WTC11 (cell line): ENCODE results near the gene PCDHB16. TPM values are rescaled to one million over a fixed set of nuclear protein-coding genes. Genes with fewer than 3 reads are reported as not detected.
"Not testable (repeated sequence)": the region's sequence is repeated elsewhere in the genome, so short reads cannot be mapped to it uniquely, and the experiment has no call there.

Source experiments
- ATAC-seq: fragments of 200-7000 bp; cut with Tn5 transposase; 2 replicates; pipeline ENCODE4 v1.10.0; 2021; ENCODE audit warnings: mild to moderate bottlenecking, moderate library complexity
- CTCF ChIA-PET: fragments of 300-600 bp; sonication (Branson Sonifier 250); formaldehyde crosslinking; loops from one replicate; lab custom pipeline; 2021; ENCODE audit warnings: antibody characterized with exemption; lab: Charles Lee
- POLR2A ChIA-PET: fragments of 350-600 bp; sonication (Branson Sonifier 250); formaldehyde crosslinking; loops from one replicate; lab custom pipeline; 2021; ENCODE audit warnings: antibody characterized with exemption; lab: Charles Lee
- DNase-seq: peaks from one replicate; pipeline ENCODE4 v3.0.0; 2021; ENCODE audit warnings: low spot score
- H3K27ac Mint-ChIP-seq: 2 replicates; pipeline ENCODE4 v1.8.0; 2021; ENCODE audit warnings: mixed read lengths
- H3K27me3 Mint-ChIP-seq: 2 replicates; pipeline ENCODE4 v1.8.0; 2021; ENCODE audit warnings: low read depth, mild to moderate bottlenecking, moderate library complexity, mixed read lengths
- H3K36me3 Mint-ChIP-seq: 2 replicates; pipeline ENCODE4 v1.8.0; 2021; ENCODE audit warnings: mixed read lengths
- H3K4me1 Mint-ChIP-seq: 2 replicates; pipeline ENCODE4 v1.8.0; 2022; ENCODE audit warnings: mixed read lengths
- H3K4me3 Mint-ChIP-seq: 2 replicates; pipeline ENCODE4 v1.8.0; 2021; ENCODE audit warnings: mild to moderate bottlenecking, moderate library complexity, mixed read lengths
- H3K9me3 Mint-ChIP-seq: 2 replicates; pipeline ENCODE4 v1.8.0; 2021; ENCODE audit warnings: mixed read lengths
- CREB1 ChIP-seq: sonication (generic); formaldehyde crosslinking; IDR thresholded peaks from 2 replicates; pipeline ENCODE4 v1.8.0; 2023; ENCODE audit warnings: mild to moderate bottlenecking, missing genetic modification reagents
- ESRRA ChIP-seq: sonication (generic); formaldehyde crosslinking; IDR thresholded peaks from 2 replicates; pipeline ENCODE4 v1.8.1; 2022; ENCODE audit warnings: mild to moderate bottlenecking, missing genetic modification reagents, borderline replicate concordance
- ETV6 ChIP-seq: sonication (generic); formaldehyde crosslinking; IDR thresholded peaks from 2 replicates; pipeline ENCODE4 v1.8.1; 2022; ENCODE audit warnings: mild to moderate bottlenecking, missing genetic modification reagents
- GRHL2 ChIP-seq: fragments of 250-450 bp; sonication (Bioruptor Pico); IDR thresholded peaks from 2 replicates; pipeline ENCODE4 v1.8.0; 2022; ENCODE audit warnings: mild to moderate bottlenecking, moderate library complexity; ENCODE audit not compliant: insufficient replicate concordance, severe bottlenecking
- IRF2 ChIP-seq: sonication (generic); formaldehyde crosslinking; IDR thresholded peaks from 2 replicates; pipeline ENCODE4 v1.8.0; 2022; ENCODE audit warnings: low read depth, missing genetic modification reagents, borderline replicate concordance
- JAZF1 ChIP-seq: fragments of 250-450 bp; sonication (Bioruptor Pico); IDR thresholded peaks from 2 replicates; pipeline ENCODE4 v1.9.0; 2021; ENCODE audit warnings: moderate library complexity, mild to moderate bottlenecking, inconsistent platforms
- JUN ChIP-seq: sonication (generic); formaldehyde crosslinking; IDR thresholded peaks from 2 replicates; pipeline ENCODE4 v1.8.0; 2023; ENCODE audit warnings: mild to moderate bottlenecking, missing genetic modification reagents
- RELA ChIP-seq: sonication (generic); formaldehyde crosslinking; IDR thresholded peaks from 2 replicates; pipeline ENCODE4 v1.8.1; 2022; ENCODE audit warnings: missing genetic modification reagents, mild to moderate bottlenecking, borderline replicate concordance
- SOX15 ChIP-seq: fragments of 250-450 bp; sonication (Bioruptor Pico); IDR thresholded peaks from 2 replicates; pipeline ENCODE4 v1.9.0; 2021; ENCODE audit warnings: mild to moderate bottlenecking
- ZNF232 ChIP-seq: sonication (generic); formaldehyde crosslinking; IDR thresholded peaks from 2 replicates; pipeline ENCODE4 v1.8.0; 2022; ENCODE audit warnings: mild to moderate bottlenecking, missing genetic modification reagents
- ZNF416 ChIP-seq: fragments of 250-450 bp; sonication (Bioruptor Pico); IDR thresholded peaks from 2 replicates; pipeline ENCODE4 v1.9.0; 2021; ENCODE audit warnings: mild to moderate bottlenecking, inconsistent platforms
- ZNF671 ChIP-seq: fragments of 250-450 bp; sonication (Bioruptor Pico); IDR thresholded peaks from 2 replicates; pipeline ENCODE4 v1.8.0; 2021; ENCODE audit warnings: mild to moderate bottlenecking
- total RNA-seq: library from RNA; stranded (reverse); gene quantifications from 3 replicates; pipeline ENCODE4 v1.2.3, GENCODE V29; 2021
- TF ChIP-seq, protein P1 (sequence below): sonication (generic); formaldehyde crosslinking; IDR thresholded peaks from 2 replicates; pipeline ENCODE4 v1.8.1; 2023; ENCODE audit warnings: mild to moderate bottlenecking, missing genetic modification reagents
- TF ChIP-seq, protein P2 (sequence below): sonication (generic); formaldehyde crosslinking; IDR thresholded peaks from 2 replicates; pipeline ENCODE4 v1.8.0; 2023; ENCODE audit warnings: missing genetic modification reagents, mild to moderate bottlenecking, borderline replicate concordance
- TF ChIP-seq, protein P3 (sequence below): sonication (generic); formaldehyde crosslinking; IDR thresholded peaks from 2 replicates; pipeline ENCODE4 v1.8.0; 2022; ENCODE audit warnings: mild to moderate bottlenecking, missing genetic modification reagents
- TF ChIP-seq, protein P4 (sequence below): fragments of 250-450 bp; sonication (Bioruptor Pico); IDR thresholded peaks from 2 replicates; pipeline ENCODE4 v1.9.0; 2021; ENCODE audit warnings: mild to moderate bottlenecking, borderline replicate concordance
- TF ChIP-seq, protein P5 (sequence below): fragments of 250-450 bp; sonication (Bioruptor Pico); IDR thresholded peaks from 2 replicates; pipeline ENCODE4 v2.1.2; 2022; ENCODE audit warnings: mild to moderate bottlenecking, moderate library complexity

The PCDHB16 gene
- total RNA-seq, 1 experiment from 2014 or later: 3.7 TPM

DNA sequence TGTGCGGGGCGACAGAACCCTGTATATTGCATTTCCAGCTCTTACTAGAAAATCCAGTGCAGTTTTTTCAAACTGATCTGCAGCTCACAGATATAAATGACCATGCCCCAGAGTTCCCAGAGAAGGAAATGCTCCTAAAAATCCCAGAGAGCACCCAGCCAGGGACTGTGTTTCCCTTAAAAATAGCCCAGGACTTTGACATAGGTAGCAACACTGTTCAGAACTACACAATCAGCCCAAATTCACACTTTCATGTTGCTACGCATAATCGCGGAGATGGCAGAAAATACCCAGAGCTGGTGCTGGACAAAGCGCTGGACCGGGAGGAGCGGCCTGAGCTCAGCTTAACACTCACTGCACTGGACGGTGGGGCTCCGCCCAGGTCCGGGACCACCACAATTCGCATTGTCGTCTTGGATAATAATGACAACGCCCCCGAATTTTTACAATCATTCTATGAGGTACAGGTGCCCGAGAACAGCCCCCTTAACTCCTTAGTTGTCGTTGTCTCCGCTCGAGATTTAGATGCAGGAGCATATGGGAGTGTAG lies 46.4 kb upstream of the PCDHB16 start (continued):
- TF ChIP-seq ESRRA (CRISPR knock-in tag): no peak
- no peak for TF ChIP-seq IRF2 (CRISPR knock-in tag)
- no peak for TF ChIP-seq SOX15 (CRISPR knock-in tag)
- TF ChIP-seq, protein P1, sequence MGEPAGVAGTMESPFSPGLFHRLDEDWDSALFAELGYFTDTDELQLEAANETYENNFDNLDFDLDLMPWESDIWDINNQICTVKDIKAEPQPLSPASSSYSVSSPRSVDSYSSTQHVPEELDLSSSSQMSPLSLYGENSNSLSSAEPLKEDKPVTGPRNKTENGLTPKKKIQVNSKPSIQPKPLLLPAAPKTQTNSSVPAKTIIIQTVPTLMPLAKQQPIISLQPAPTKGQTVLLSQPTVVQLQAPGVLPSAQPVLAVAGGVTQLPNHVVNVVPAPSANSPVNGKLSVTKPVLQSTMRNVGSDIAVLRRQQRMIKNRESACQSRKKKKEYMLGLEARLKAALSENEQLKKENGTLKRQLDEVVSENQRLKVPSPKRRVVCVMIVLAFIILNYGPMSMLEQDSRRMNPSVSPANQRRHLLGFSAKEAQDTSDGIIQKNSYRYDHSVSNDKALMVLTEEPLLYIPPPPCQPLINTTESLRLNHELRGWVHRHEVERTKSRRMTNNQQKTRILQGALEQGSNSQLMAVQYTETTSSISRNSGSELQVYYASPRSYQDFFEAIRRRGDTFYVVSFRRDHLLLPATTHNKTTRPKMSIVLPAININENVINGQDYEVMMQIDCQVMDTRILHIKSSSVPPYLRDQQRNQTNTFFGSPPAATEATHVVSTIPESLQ (CRISPR knock-in tag): no peak
- TF ChIP-seq, protein P2, sequence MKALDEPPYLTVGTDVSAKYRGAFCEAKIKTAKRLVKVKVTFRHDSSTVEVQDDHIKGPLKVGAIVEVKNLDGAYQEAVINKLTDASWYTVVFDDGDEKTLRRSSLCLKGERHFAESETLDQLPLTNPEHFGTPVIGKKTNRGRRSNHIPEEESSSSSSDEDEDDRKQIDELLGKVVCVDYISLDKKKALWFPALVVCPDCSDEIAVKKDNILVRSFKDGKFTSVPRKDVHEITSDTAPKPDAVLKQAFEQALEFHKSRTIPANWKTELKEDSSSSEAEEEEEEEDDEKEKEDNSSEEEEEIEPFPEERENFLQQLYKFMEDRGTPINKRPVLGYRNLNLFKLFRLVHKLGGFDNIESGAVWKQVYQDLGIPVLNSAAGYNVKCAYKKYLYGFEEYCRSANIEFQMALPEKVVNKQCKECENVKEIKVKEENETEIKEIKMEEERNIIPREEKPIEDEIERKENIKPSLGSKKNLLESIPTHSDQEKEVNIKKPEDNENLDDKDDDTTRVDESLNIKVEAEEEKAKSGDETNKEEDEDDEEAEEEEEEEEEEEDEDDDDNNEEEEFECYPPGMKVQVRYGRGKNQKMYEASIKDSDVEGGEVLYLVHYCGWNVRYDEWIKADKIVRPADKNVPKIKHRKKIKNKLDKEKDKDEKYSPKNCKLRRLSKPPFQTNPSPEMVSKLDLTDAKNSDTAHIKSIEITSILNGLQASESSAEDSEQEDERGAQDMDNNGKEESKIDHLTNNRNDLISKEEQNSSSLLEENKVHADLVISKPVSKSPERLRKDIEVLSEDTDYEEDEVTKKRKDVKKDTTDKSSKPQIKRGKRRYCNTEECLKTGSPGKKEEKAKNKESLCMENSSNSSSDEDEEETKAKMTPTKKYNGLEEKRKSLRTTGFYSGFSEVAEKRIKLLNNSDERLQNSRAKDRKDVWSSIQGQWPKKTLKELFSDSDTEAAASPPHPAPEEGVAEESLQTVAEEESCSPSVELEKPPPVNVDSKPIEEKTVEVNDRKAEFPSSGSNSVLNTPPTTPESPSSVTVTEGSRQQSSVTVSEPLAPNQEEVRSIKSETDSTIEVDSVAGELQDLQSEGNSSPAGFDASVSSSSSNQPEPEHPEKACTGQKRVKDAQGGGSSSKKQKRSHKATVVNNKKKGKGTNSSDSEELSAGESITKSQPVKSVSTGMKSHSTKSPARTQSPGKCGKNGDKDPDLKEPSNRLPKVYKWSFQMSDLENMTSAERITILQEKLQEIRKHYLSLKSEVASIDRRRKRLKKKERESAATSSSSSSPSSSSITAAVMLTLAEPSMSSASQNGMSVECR (CRISPR knock-in tag): no peak
- no peak for TF ChIP-seq ZNF416 (CRISPR knock-in tag)
- no peak for TF ChIP-seq RELA (CRISPR knock-in tag)
- TF ChIP-seq, protein P3, sequence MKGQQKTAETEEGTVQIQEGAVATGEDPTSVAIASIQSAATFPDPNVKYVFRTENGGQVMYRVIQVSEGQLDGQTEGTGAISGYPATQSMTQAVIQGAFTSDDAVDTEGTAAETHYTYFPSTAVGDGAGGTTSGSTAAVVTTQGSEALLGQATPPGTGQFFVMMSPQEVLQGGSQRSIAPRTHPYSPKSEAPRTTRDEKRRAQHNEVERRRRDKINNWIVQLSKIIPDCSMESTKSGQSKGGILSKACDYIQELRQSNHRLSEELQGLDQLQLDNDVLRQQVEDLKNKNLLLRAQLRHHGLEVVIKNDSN (CRISPR knock-in tag): no peak
- no peak for TF ChIP-seq ZNF232 (CRISPR knock-in tag)
- no peak for TF ChIP-seq GRHL2 (CRISPR knock-in tag)
- no peak for TF ChIP-seq JAZF1 (CRISPR knock-in tag)

DNA sequence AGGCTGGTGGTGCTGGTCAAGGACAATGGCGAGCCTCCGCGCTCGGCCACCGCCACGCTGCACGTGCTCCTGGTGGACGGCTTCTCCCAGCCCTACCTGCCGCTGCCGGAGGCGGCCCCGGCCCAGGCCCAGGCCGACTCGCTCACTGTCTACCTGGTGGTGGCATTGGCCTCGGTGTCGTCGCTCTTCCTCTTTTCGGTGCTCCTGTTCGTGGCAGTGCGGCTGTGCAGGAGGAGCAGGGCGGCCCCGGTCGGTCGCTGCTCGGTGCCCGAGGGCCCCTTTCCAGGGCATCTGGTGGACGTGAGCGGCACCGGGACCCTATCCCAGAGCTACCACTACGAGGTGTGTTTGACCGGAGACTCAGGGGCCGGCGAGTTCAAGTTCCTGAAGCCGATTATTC lies 44.8 kb upstream of the PCDHB16 start:
- H3K4me1 Mint-ChIP-seq, H3K4me3 Mint-ChIP-seq, CTCF ChIA-PET, POLR2A ChIA-PET, H3K27me3 Mint-ChIP-seq, ATAC-seq, H3K27ac Mint-ChIP-seq, DNase-seq: not testable (repeated sequence)
- Mint-ChIP-seq H3K9me3 (peaks cover 36% of the 10 kb centered on the region), H3K36me3 (peaks cover 24% of the 10 kb centered on the region)

DNA sequence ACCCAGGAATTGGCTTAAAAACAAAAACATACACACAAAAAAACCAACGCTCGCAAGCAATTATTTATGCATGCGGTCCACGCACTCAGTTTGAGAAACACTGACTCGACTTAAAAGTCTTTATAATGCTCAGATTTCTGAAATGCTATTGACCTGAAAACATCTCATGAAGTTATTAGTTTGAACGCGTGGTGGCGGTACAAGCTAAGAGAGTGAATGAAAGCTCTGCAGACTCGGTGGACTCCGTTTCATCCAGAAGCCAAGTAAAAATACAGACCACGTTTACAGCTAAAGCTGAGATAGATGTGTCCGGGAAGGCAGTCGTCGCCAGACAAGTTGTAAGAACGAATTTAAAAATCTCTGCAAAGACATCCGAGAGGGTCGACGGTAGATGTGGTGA lies 32.4 kb upstream of the PCDHB16 start, which contains the start of gene PCDHB6:
PCDHB6 (plus strand) TSS at position 246 of the 400 bp plus-strand sequence. CDS start 201 bp downstream, outside the sequence.
- no peak for DNase-seq
- POLR2A ChIA-PET: no interaction called here

More for the DNA sequence above, 32.4 kb upstream of the PCDHB16 start, which contains the start of gene PCDHB6:
- H3K4me1 Mint-ChIP-seq: no peaks in the 10 kb centered on the region
- peaks cover 4% of the 10 kb centered on the region; the same call in 1 of the 2 replicates for H3K27me3 Mint-ChIP-seq
- TF ChIP-seq JUN (CRISPR knock-in tag): no peak
- TF ChIP-seq ZNF671: no peak
- no peak for TF ChIP-seq CREB1 (CRISPR knock-in tag)
- TF ChIP-seq ETV6: no peak
- TF ChIP-seq, protein P4, sequence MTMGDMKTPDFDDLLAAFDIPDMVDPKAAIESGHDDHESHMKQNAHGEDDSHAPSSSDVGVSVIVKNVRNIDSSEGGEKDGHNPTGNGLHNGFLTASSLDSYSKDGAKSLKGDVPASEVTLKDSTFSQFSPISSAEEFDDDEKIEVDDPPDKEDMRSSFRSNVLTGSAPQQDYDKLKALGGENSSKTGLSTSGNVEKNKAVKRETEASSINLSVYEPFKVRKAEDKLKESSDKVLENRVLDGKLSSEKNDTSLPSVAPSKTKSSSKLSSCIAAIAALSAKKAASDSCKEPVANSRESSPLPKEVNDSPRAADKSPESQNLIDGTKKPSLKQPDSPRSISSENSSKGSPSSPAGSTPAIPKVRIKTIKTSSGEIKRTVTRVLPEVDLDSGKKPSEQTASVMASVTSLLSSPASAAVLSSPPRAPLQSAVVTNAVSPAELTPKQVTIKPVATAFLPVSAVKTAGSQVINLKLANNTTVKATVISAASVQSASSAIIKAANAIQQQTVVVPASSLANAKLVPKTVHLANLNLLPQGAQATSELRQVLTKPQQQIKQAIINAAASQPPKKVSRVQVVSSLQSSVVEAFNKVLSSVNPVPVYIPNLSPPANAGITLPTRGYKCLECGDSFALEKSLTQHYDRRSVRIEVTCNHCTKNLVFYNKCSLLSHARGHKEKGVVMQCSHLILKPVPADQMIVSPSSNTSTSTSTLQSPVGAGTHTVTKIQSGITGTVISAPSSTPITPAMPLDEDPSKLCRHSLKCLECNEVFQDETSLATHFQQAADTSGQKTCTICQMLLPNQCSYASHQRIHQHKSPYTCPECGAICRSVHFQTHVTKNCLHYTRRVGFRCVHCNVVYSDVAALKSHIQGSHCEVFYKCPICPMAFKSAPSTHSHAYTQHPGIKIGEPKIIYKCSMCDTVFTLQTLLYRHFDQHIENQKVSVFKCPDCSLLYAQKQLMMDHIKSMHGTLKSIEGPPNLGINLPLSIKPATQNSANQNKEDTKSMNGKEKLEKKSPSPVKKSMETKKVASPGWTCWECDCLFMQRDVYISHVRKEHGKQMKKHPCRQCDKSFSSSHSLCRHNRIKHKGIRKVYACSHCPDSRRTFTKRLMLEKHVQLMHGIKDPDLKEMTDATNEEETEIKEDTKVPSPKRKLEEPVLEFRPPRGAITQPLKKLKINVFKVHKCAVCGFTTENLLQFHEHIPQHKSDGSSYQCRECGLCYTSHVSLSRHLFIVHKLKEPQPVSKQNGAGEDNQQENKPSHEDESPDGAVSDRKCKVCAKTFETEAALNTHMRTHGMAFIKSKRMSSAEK: no peak
- TF ChIP-seq, protein P5, sequence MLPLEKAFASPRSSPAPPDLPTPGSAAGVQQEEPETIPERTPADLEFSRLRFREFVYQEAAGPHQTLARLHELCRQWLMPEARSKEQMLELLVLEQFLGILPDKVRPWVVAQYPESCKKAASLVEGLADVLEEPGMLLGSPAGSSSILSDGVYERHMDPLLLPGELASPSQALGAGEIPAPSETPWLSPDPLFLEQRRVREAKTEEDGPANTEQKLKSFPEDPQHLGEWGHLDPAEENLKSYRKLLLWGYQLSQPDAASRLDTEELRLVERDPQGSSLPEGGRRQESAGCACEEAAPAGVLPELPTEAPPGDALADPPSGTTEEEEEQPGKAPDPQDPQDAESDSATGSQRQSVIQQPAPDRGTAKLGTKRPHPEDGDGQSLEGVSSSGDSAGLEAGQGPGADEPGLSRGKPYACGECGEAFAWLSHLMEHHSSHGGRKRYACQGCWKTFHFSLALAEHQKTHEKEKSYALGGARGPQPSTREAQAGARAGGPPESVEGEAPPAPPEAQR (CRISPR knock-in tag): no peak
- peaks cover 15% of the 10 kb centered on the region for H3K36me3 Mint-ChIP-seq
- H3K4me3 Mint-ChIP-seq: no peak within 1 kb of the TSS
- peak; percentile 74 for ATAC-seq
- no peak within 1 kb of the TSS for H3K27ac Mint-ChIP-seq
- CTCF ChIA-PET: interaction anchor here (0.6 to 1.8 kb wide), 20 partner anchors 8 to 414 kb away, joined by 3 to 22 read pairs (median 4); partner anchors contain the start of genes PCDHA8, PCDHB10, PCDHB11 and PCDHB14
- H3K9me3 Mint-ChIP-seq: peaks cover 18% of the 10 kb centered on the region
